Mucosa of rectum (tissue), 2 donors: ENCODE results near the gene EEF1G.
A peak's percentile ranks its signal among the peaks of the same experiment; 100 is the strongest.
"Not testable (repeated sequence)": the region's sequence is repeated elsewhere in the genome, so short reads cannot be mapped to it uniquely, and the experiment has no call there.

Source experiments
- H3K27ac ChIP-seq, 2 donors: one replicate each; pipeline ENCODE4 v1.7.0; 2013; ENCODE audit warnings: inconsistent platforms in 2 of 2, low read depth in 2 of 2, low read length in 2 of 2
- H3K27me3 ChIP-seq, 2 donors: one replicate each; pipeline ENCODE4 v1.7.0; 2013; ENCODE audit warnings: low read length in 2 of 2; ENCODE audit not compliant: control insufficient read depth in 2 of 2, insufficient read depth in 2 of 2
- H3K36me3 ChIP-seq, 2 donors: one replicate each; pipeline ENCODE4 v1.7.0; 2013; ENCODE audit warnings: low read length in 2 of 2; ENCODE audit not compliant: control insufficient read depth in 2 of 2, insufficient read depth in 2 of 2
- H3K4me1 ChIP-seq, 2 donors: one replicate each; pipeline ENCODE4 v1.7.0; 2013; ENCODE audit warnings: low read length in 2 of 2, mild to moderate bottlenecking in 1 of 2; ENCODE audit not compliant: control insufficient read depth in 2 of 2, insufficient read depth in 2 of 2
- H3K4me3 ChIP-seq, 2 donors: one replicate each; pipeline ENCODE4 v1.7.0; 2013; ENCODE audit warnings: low read length in 2 of 2
- H3K9ac ChIP-seq, 2 donors: one replicate each; pipeline ENCODE4 v1.7.0; 2013; ENCODE audit warnings: low read length in 2 of 2, low read depth in 1 of 2, mild to moderate bottlenecking in 1 of 2
- H3K9me3 ChIP-seq, 2 donors: one replicate each; pipeline ENCODE4 v1.7.0; 2013; ENCODE audit warnings: low read length in 2 of 2; ENCODE audit not compliant: control insufficient read depth in 2 of 2
- donor health status: healthy.
- donor health status: Normal muscosa, but diverticular disease.

The EEF1G gene

DNA sequence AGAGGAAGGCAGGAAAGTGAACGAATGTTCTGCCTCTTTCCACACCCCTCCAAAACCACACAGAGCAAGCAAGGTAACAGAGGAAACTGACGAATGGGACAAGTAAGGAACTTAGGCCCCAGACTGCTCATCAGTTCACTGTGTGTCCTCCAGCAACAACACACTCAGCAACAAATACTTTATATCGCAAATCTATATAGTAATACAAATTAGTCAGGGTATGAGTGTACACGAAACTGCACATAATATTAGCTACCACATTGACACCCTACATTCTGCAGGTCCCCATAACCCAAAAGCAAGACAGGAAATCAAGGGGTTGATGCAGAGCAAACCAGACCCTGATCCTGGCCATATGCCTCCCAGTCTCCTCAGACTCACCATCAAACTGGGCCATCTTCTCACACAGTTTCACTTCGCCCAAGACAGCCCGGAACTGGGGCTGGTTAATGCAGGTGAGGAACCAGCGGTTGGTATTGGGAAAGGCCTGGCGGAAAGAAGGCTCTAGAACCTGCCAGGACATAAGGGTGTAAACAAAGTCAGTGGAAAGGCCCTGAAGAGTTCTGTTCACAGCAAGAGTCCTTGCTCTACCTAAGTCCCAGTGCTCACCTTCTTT, 6.6 kb downstream of the EEF1G start:
- Histone ChIP-seq H3K9me3 (no peaks in the 10 kb centered on the region), H3K4me1 (peaks cover 0 to 4% of the 10 kb centered on the region in 2 donors), H3K27ac (no peak overlapping the region), H3K9ac (no peak overlapping the region), H3K4me3 (no peak overlapping the region), H3K36me3 (peaks cover 50 to 65% of the 10 kb centered on the region in 2 donors), H3K27me3 (no peaks in the 10 kb centered on the region)

DNA sequence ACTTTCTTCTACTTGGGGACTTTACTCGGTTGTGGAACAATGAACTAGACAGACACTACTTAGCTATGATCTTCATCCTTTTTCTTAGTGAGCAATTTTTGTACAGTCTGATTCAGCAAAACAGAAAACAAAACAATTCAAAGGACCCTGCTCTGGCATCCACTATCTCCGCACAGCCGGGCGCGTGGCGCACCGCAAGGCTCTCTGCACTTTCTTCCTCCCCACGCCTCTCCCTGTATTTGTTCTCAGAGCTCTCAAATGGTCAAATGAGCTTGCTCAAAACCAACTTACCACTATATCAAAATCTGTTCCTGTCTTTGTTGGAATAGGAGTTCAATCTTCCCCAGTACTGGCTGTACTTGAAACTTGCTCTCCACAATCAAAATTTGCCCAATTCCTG, 7.4 kb downstream of the EEF1G start:
- Histone ChIP-seq H3K4me1 (no peaks in the 10 kb centered on the region), H3K36me3 (peaks cover 45 to 62% of the 10 kb centered on the region in 2 donors), H3K9ac (no peak overlapping the region), H3K4me3 (no peak overlapping the region), H3K27ac (no peak overlapping the region), H3K9me3 (no peaks in the 10 kb centered on the region), H3K27me3 (no peaks in the 10 kb centered on the region)

DNA sequence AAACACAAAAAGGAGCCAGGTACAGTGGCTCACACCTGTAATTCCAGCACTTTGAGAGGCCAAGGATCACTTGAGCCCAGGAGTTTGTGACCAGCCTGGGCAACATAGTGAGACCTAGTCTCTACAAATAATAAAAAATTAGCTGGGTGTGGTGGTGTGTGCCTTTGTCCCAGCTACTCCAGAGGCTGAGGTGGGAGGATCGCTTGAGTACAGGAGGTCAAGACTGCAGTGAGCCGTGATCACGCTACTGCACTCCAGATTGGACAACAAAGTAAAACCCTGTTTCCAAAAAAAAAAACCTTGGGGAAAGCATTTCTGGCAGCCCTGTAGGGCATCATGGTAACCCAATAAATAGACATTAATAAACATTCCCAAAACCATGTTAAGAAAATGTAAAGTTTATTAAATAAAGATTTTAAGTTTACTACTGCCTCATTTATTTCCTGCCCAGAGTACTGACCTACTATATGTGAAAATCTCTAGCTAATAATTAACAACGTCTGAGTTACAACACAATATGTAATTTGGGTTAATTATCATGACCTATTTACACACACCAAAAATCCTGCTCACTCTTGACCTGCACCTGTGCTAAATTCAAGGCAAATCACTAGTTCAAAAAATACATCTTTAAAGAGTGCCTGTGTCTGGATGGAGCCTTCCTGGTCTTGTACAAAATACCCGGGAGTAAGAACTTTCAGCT, 8.4 kb downstream of the EEF1G start:
- no peaks in the 10 kb centered on the region for H3K27me3 ChIP-seq
- peaks cover 37 to 54% of the 10 kb centered on the region in 2 donors for H3K36me3 ChIP-seq
- no peaks in the 10 kb centered on the region for H3K9me3 ChIP-seq
- H3K27ac ChIP-seq = no peak overlapping the region
- no peak overlapping the region for H3K4me3 ChIP-seq
- H3K9ac ChIP-seq = no peak overlapping the region
- peaks cover 3 to 5% of the 10 kb centered on the region in 2 donors for H3K4me1 ChIP-seq

DNA sequence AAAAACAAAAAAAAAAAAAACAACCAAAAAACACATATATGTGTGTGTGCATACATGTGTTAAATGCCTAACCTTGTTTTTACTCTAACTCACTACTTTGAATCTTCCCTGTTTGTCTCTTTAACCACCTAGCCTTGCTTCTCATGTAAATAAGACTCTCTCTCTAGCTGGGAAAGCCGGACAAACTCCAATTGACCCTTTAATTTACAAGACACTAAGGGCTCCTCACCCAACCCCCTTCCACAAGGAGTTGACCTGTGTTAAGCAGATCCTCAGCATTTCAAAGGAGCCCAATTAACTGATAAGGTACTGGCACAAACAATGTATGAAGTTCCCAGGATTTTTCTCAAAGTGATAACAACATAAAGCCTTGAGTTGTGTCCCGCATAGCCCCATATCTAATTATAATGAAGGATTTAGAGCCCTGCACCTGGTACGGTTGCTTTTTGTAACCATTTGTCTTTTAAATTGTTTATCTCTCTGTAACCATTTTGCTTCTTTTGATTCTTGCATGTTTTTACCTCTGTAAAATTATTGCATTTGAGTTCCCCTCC, 11.9 kb downstream of the EEF1G start:
- H3K4me3 ChIP-seq, H3K9ac ChIP-seq, H3K27ac ChIP-seq, H3K9me3 ChIP-seq, H3K27me3 ChIP-seq: not testable (repeated sequence)
- Histone ChIP-seq H3K4me1 (peaks cover 21 to 24% of the 10 kb centered on the region in 2 donors), H3K36me3 (peaks cover 38 to 53% of the 10 kb centered on the region in 2 donors)

DNA sequence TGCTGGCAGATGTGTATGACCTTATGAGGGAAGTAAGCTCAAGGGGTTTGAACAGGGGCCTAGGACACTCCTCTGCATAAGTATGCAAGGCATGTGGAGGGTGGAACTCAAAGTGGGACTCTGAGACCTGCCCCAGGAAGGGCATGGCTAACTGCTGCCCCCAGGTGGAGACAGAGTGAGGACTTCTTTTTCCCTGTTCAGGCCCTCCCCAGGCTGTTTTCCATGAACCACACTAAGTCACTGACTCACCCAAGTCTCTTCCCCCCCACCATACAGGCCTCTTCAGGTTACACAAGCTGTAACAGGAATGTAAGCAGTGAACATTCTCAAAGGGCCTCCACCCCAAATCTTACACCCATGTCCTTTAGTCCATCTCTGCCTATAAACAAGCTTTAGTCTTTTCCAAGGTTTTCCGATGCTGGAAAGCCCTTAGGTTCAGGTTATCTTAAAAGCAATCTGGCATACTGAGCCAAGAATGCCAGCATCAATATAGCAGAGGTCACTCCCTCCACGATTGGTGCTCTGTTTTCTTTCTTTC, 13.1 kb downstream of the EEF1G start:
- Histone ChIP-seq H3K4me3 (no peak overlapping the region), H3K27me3 (no peaks in the 10 kb centered on the region), H3K9me3 (no peaks in the 10 kb centered on the region), H3K27ac (peak overlapping the region; percentile 26 to 65), H3K36me3 (peaks cover 28 to 42% of the 10 kb centered on the region in 2 donors), H3K9ac (peak overlapping the region in 1 of 2 donors; percentile 16), H3K4me1 (peaks cover 33 to 36% of the 10 kb centered on the region in 2 donors)

DNA sequence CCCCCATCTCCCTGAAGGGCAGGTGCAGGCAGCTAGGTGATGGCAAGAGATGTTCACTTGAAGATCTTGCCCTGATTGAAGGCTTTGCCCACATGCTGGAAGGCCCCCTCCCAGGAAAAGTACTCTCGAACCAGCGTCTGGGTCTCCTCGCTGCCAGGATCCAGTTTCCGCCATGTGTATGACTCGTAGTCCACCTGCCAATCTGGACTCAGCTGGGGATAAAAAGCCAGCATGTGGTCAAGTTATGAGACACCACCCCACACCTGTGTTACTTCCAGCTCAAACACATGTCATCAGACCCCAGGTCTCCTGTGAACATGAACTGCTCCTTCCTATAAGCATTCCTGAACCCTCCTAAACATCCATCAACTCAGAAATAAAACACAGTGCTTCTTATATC, 14.1 kb downstream of the EEF1G start:
- not testable (repeated sequence) for H3K9ac ChIP-seq, H3K9me3 ChIP-seq, H3K4me3 ChIP-seq, H3K27me3 ChIP-seq
- H3K36me3 ChIP-seq = peaks cover 26 to 35% of the 10 kb centered on the region in 2 donors
- H3K27ac ChIP-seq = peak overlapping the region; percentile 10 to 16
- peaks cover 43 to 46% of the 10 kb centered on the region in 2 donors for H3K4me1 ChIP-seq

DNA sequence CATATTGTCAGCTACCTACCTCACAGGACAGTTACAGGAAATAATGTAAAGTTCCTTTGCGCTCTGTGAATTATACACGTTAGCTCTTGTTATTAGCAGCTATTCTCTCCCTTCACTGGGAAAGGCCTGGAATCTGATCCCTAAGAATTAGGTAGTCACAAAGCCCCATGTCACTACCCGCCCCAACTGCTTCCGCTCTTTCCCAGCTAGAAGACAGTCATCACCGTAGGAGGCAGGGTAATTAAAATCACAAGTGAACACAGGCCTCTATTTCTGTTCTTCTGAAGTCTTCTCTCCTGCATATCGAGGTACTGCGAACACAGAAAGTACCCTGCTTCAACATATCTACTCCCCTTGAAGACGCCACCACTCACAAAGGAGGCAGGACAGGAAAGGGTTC, 14.5 kb downstream of the EEF1G start:
- Histone ChIP-seq H3K9ac (no peak overlapping the region), H3K27me3 (no peaks in the 10 kb centered on the region), H3K9me3 (no peaks in the 10 kb centered on the region), H3K27ac (no peak overlapping the region), H3K4me3 (no peak overlapping the region), H3K4me1 (peaks cover 47 to 50% of the 10 kb centered on the region in 2 donors), H3K36me3 (peaks cover 26 to 35% of the 10 kb centered on the region in 2 donors)

DNA sequence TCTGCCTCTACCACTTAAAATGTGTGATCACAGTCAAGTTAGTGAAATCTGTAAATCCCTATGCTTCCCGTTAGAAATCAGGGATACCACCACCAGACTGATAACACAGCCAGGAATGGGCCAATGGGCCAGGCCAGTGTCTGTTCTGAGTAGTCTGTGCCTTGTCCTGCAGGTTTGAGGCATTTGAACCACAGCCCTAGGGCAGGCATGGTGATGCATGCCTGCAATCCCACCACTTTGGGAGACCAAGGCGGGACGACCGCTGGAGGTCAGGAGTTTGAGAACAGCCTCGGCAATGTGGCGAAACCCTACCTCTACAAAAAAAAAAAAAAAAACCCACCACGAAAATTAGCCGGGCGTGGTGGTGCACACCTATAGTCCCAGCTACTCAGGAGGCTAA, 15.0 kb downstream of the EEF1G start:
- Histone ChIP-seq H3K9ac (peak overlapping the region in 1 of 2 donors; percentile 14), H3K4me3 (no peak overlapping the region), H3K27me3 (no peaks in the 10 kb centered on the region), H3K9me3 (no peaks in the 10 kb centered on the region), H3K36me3 (peaks cover 23 to 32% of the 10 kb centered on the region in 2 donors), H3K27ac (no peak overlapping the region), H3K4me1 (peaks cover 52 to 55% of the 10 kb centered on the region in 2 donors)

DNA sequence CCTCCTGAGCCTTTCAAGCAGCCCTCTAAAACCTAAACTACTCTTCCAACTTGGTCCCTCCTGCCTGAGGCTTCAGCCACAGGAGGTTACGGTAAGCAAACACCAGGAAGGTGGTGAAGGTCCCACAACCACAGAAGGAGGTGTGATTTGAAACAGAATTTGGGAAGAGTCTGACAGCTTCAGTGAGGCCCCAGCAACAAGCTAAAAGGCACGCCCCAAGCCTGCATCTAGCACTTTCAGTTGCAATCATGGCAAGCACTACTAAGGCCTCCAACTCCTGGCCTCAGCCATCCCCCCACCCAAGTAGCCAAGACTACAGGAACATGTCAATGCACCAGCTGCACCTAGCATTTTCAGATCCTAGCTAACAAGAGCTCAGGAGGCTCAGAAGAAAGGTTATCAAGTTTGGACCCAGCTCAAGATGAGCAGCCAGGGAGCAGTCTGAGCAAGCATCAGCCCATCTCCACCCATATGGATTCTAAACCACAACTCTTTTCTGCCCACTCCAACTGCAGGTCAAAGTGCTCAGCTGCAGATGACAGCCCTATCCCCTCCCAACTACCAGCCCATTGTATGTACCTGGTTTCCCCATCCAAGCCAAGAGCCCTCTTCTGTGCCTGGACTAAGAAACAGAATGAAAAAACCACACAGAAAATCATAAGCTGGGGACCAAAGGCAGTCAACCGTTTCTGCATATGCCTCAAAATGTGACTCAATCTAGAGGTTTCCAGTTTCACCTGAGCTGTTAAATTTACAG, 16.6 kb downstream of the EEF1G start:
- Histone ChIP-seq H3K4me3 (peak overlapping the region; percentile 40 to 60), H3K9ac (peak overlapping the region; percentile 54 to 82)

More for the DNA sequence above, 16.6 kb downstream of the EEF1G start:
- peaks cover 19 to 20% of the 10 kb centered on the region in 2 donors for H3K36me3 ChIP-seq
- H3K4me1 ChIP-seq = peaks cover 68 to 69% of the 10 kb centered on the region in 2 donors
- H3K9me3 ChIP-seq = no peaks in the 10 kb centered on the region
- H3K27me3 ChIP-seq = no peaks in the 10 kb centered on the region
- H3K27ac ChIP-seq = peak overlapping the region; percentile 96 to 98
